Effector memory CD4-positive, alpha-beta T cell (primary cell): ENCODE data around the gene OTOP1.

ENCODE experiments used
- DNase-seq, 3 donors: peaks; one replicate each; pipeline ENCODE4 v3.0.0-alpha.2; 2020
- H3K27ac ChIP-seq: 2 replicates; pipeline ENCODE4 v1.7.0; 2013; ENCODE audit warnings: mild to moderate bottlenecking, low read length, moderate library complexity; ENCODE audit not compliant: insufficient read depth, poor library complexity, severe bottlenecking
- H3K27me3 ChIP-seq: replicated peaks from 2 replicates; pipeline ENCODE4 v1.7.0; 2013; ENCODE audit warnings: mild to moderate bottlenecking, low read length; ENCODE audit not compliant: insufficient read depth, control insufficient read depth, poor library complexity, severe bottlenecking
- H3K36me3 ChIP-seq: 2 replicates; pipeline ENCODE4 v1.7.0; 2013; ENCODE audit warnings: mild to moderate bottlenecking, low read length, moderate library complexity; ENCODE audit not compliant: control insufficient read depth, insufficient read depth
- H3K4me1 ChIP-seq: 2 replicates; pipeline ENCODE4 v1.7.0; 2013; ENCODE audit warnings: low read length, mild to moderate bottlenecking; ENCODE audit not compliant: control insufficient read depth, insufficient read depth, poor library complexity, severe bottlenecking
- H3K4me3 ChIP-seq: 2 replicates; pipeline ENCODE4 v1.7.0; 2013; ENCODE audit warnings: low read length, low read depth, mild to moderate bottlenecking; ENCODE audit not compliant: insufficient read depth, poor library complexity, severe bottlenecking
- H3K9me3 ChIP-seq: 2 replicates; pipeline ENCODE4 v1.7.0; 2013; ENCODE audit warnings: mild to moderate bottlenecking, low read length, moderate library complexity; ENCODE audit not compliant: control insufficient read depth
- total RNA-seq, 3 donors: gene quantifications; one replicate each; lab custom pipeline; 2026; lab: John Stamatoyannopoulos, UW

Gene OTOP1, protein sequence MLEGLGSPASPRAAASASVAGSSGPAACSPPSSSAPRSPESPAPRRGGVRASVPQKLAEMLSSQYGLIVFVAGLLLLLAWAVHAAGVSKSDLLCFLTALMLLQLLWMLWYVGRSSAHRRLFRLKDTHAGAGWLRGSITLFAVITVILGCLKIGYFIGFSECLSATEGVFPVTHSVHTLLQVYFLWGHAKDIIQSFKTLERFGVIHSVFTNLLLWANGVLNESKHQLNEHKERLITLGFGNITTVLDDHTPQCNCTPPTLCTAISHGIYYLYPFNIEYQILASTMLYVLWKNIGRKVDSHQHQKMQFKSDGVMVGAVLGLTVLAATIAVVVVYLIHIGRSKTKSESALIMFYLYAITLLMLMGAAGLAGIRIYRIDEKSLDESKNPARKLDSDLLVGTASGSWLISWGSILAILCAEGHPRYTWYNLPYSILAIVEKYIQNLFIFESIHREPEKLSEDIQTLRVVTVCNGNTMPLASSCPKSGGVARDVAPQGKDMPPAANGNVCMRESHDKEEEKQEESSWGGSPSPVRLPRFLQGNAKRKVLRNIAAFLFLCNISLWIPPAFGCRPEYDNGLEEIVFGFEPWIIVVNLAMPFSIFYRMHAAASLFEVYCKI
- 0 reads per million in 3 donors for total RNA-seq

DNA sequence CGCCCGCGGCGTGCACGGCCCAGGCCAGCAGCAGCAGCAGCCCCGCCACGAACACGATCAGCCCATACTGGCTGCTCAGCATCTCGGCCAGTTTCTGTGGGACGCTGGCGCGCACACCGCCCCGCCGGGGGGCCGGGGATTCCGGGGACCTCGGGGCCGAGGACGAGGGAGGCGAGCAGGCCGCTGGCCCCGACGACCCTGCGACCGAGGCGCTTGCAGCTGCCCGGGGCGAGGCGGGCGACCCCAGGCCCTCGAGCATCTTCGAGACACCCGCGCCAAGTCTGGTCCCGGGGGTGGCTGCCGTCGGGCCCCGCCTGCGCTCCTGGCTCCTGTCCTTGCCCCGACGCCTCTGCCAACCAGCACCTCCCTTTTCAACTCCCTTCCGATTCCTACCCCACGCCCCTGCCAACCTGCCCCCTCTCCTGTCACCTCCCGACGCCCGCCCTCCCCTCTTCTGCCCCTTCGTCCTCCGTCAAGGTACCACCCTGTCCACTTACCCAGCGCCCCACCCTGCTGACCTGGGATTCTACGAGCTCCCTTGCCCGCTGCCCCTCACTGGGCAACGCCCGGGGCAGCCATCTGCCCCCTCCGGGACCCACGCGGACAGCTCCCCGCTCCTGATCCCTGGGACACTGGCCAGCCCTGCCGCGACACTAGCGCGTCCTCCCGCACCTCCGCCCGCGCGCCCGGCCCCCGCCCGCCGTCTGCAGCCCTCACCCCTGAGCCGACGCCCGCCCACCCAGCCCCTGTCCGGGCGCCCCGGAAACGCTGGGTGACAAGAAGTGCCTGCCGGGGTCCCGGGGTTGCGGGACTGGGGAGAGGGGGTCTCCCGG, at the start of gene OTOP1:
OTOP1 (minus strand) TSS at position 324 of the 833 bp plus-strand sequence; CDS start at position 259, 65 bp downstream.
- no peaks in the 10 kb centered on the region for H3K4me1 ChIP-seq
- H3K9me3 ChIP-seq: no peaks in the 10 kb centered on the region
- no peak for DNase-seq
- H3K27me3 ChIP-seq: peaks cover 6% of the 10 kb centered on the region
- H3K36me3 ChIP-seq: no peaks in the 10 kb centered on the region
- H3K4me3 ChIP-seq: no peak within 1 kb of the TSS
- H3K27ac ChIP-seq: no peak within 1 kb of the TSS

DNA sequence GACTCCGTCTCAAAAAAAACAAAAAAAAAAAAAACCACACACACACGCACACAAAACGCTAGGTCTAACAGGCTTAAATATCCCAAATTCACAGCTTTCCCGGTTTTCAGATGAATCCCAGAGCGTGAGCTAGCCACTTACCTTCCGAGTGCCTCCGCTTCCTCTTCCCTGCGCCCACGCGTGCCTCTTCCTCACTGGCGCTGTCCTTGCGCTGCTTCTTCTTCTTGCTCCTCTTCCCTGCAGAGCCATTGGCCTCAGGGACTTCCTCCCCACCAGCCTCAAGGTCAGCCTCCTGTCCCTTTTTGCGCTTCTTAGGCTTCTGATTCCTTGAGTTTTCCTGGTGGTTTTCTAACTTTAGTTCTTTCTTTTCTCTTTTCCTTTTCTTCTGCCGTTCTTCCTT, 47.5 kb upstream of the OTOP1 start:
- H3K9me3 ChIP-seq: no peaks in the 10 kb centered on the region
- no peak overlapping the region for H3K4me3 ChIP-seq
- no peaks in the 10 kb centered on the region for H3K4me1 ChIP-seq
- no peaks in the 10 kb centered on the region for H3K27me3 ChIP-seq
- DNase-seq: no peak
- no peak overlapping the region for H3K27ac ChIP-seq
- H3K36me3 ChIP-seq: peaks cover 53% of the 10 kb centered on the region

GRCh38 chr4:4271912-4272311, 45.2 kb upstream of the OTOP1 start:
- no peaks in the 10 kb centered on the region for H3K27me3 ChIP-seq
- peaks cover 37% of the 10 kb centered on the region for H3K36me3 ChIP-seq
- DNase-seq: no peak

DNA sequence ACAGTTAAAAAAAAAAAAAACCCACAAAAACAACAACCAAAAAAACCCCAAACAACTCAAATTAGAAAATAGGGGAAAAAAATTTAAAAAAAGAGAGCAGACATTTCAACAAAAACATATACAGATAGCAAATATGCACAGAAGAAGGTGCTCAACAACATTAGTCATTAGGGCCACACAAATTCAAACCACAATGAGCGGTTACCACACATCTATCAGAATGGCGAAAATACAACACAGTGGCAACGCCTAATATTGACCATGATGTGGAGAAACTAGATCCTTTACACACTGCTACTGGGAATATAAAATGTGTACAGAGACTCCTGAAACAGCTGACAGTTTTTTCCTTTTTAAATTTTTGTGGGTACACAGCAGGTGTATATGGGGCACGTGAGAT, 43.8 kb upstream of the OTOP1 start:
- Histone ChIP-seq H3K9me3 (no peaks in the 10 kb centered on the region), H3K4me3 (no peak overlapping the region), H3K4me1 (no peaks in the 10 kb centered on the region), H3K27me3 (no peaks in the 10 kb centered on the region), H3K36me3 (peaks cover 32% of the 10 kb centered on the region), H3K27ac (peak overlapping the region; percentile 71)
- DNase-seq: no peak

More at GRCh38 chr4:4271912-4272311, 45.2 kb upstream of the OTOP1 start:
- H3K4me1 ChIP-seq: no peaks in the 10 kb centered on the region
- H3K27ac ChIP-seq: no peak overlapping the region
- H3K4me3 ChIP-seq: no peak overlapping the region
- no peaks in the 10 kb centered on the region for H3K9me3 ChIP-seq

GRCh38 chr4:4269856-4270255, 43.1 kb upstream of the OTOP1 start:
- H3K27me3 ChIP-seq: no peaks in the 10 kb centered on the region
- H3K9me3 ChIP-seq: no peaks in the 10 kb centered on the region
- DNase-seq: peak in 2 of 3 donors; percentile 28 to 43
- H3K4me3 ChIP-seq: no peak overlapping the region
- peak overlapping the region; percentile 71 for H3K27ac ChIP-seq
- H3K36me3 ChIP-seq: peaks cover 27% of the 10 kb centered on the region
- no peaks in the 10 kb centered on the region for H3K4me1 ChIP-seq

GRCh38 chr4:4269331-4269731, 42.6 kb upstream of the OTOP1 start:
- Histone ChIP-seq H3K9me3 (no peaks in the 10 kb centered on the region), H3K27me3 (no peaks in the 10 kb centered on the region), H3K4me3 (no peak overlapping the region), H3K27ac (peak overlapping the region; percentile 71), H3K4me1 (no peaks in the 10 kb centered on the region), H3K36me3 (peaks cover 25% of the 10 kb centered on the region)
- peak; percentile 31 to 43 (median 35) for DNase-seq

DNA sequence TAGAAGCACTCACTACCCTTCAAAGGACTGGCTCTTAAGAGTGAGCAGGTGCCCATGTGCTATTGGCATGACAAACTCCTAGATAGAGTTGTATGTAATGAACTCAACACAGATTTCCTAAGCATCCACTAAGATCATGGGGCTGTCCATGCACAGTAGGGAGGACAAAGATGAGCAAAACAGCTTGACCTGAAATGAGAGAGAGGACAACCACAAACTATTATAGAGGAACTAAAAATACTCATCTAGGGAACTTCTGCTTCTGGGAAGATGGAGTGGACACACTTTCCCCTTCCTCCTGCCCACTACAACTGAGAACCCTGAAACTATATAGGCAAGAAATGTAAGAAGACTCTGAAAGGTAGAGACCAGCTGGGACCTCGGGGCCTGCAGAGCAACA, 42.0 kb upstream of the OTOP1 start:
- Histone ChIP-seq H3K9me3 (no peaks in the 10 kb centered on the region), H3K27ac (peak overlapping the region; percentile 71), H3K4me1 (no peaks in the 10 kb centered on the region), H3K36me3 (peaks cover 24% of the 10 kb centered on the region), H3K27me3 (no peaks in the 10 kb centered on the region), H3K4me3 (no peak overlapping the region)
- DNase-seq: no peak

DNA sequence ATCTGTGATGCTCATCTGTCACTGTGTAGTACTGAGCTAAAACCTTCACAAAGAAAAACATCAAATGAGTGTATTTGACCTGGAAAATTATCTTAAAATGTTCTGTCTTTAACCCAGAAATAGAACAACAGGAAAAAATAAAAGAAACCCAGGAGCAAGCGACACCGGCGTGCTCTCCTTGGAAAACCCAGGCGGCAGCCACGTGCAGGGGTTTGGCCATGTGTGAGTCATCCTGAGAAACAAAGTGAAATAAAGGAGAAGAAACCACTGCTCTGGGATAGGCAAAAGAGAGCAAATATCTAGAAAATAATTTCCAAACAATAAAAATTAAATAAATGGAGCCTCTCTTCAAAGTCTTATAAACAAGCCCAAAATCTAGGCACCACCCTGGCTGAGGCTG, 41.3 kb upstream of the OTOP1 start:
- no peaks in the 10 kb centered on the region for H3K9me3 ChIP-seq
- H3K4me3 ChIP-seq: no peak overlapping the region
- DNase-seq: no peak
- H3K4me1 ChIP-seq: no peaks in the 10 kb centered on the region
- no peaks in the 10 kb centered on the region for H3K27me3 ChIP-seq
- no peak overlapping the region for H3K27ac ChIP-seq
- H3K36me3 ChIP-seq: peaks cover 16% of the 10 kb centered on the region

- H3K4me3 ChIP-seq: no peak overlapping the region
- H3K4me1 ChIP-seq: no peaks in the 10 kb centered on the region
- no peaks in the 10 kb centered on the region for H3K9me3 ChIP-seq
- no peak overlapping the region for H3K27ac ChIP-seq
- H3K27me3 ChIP-seq: no peaks in the 10 kb centered on the region
- no peak for DNase-seq
- no peaks in the 10 kb centered on the region for H3K36me3 ChIP-seq
These were observed 33.5 kb upstream of the OTOP1 start for GRCh38 chr4:4260185-4260751.
